Panc1 (cell line): Measurements from ENCODE around the gene HNRNPUL1. TPM values are rescaled to one million over a fixed set of nuclear protein-coding genes. Genes with fewer than 3 reads are reported as not detected.
"Not testable (repeated sequence)": the region's sequence is repeated elsewhere in the genome, so short reads cannot be mapped to it uniquely, and the experiment has no call there.

Experiments used
- ATAC-seq: fragments of 200-7000 bp; cut with Tn5 transposase; 2 replicates; pipeline ENCODE4 v1.9.1; 2020; ENCODE audit warnings: mild to moderate bottlenecking, moderate library complexity
- BruUV-seq: library from RNA; stranded (reverse); fragments of 400-500 nt; replicated peaks from 2 replicates; lab custom pipeline; 2021; lab: Mats Ljungman, UMichigan
- CTCF ChIA-PET: fragments of 300-600 bp; sonication (Branson Sonifier 250); formaldehyde crosslinking; loops from one replicate; lab custom pipeline; 2022; ENCODE audit warnings: antibody characterized with exemption; lab: Charles Lee
- POLR2A ChIA-PET: fragments of 300-600 bp; sonication (Branson Sonifier 250); formaldehyde crosslinking; loops from one replicate; lab custom pipeline; 2022; ENCODE audit warnings: antibody characterized with exemption; lab: Charles Lee
- DNase-seq: peaks from one replicate; pipeline ENCODE4 v3.0.0-alpha.2; 2010; ENCODE audit warnings: low read depth, low spot score
- H3K27ac ChIP-seq: 2 replicates; pipeline ENCODE4 v1.5.1; 2011; ENCODE audit warnings: mild to moderate bottlenecking, low read length, inconsistent platforms
- H3K27me3 ChIP-seq: fragments of 200-500 bp; sonication (Bioruptor generic); 2 replicates; pipeline ENCODE4 v1.6.0; 2014; ENCODE audit warnings: low read length, inconsistent platforms; ENCODE audit not compliant: control insufficient read depth, insufficient read depth
- H3K36me3 ChIP-seq: fragments of 200-500 bp; sonication (Bioruptor generic); 2 replicates; pipeline ENCODE4 v1.5.1; 2014; ENCODE audit warnings: inconsistent platforms, mild to moderate bottlenecking, low read length, moderate library complexity; ENCODE audit not compliant: control insufficient read depth, insufficient read depth
- H3K4me1 ChIP-seq: 2 replicates; pipeline ENCODE4 v1.5.1; 2011; ENCODE audit warnings: inconsistent platforms, mild to moderate bottlenecking, low read length, moderate library complexity; ENCODE audit not compliant: control insufficient read depth, insufficient read depth
- H3K4me3 ChIP-seq, 2 experiments: 2 replicates each; pipeline ENCODE4 v1.5.1; 2011 to 2012; ENCODE audit warnings: low read depth in 2 of 2, low read length in 2 of 2, mild to moderate bottlenecking in 2 of 2, inconsistent platforms in 1 of 2, moderate library complexity in 1 of 2
- H3K9me3 ChIP-seq: fragments of 200-500 bp; sonication (Bioruptor generic); 2 replicates; pipeline ENCODE4 v1.5.1; 2014; ENCODE audit warnings: low read depth, mild to moderate bottlenecking, inconsistent platforms, low read length, moderate library complexity; ENCODE audit not compliant: control insufficient read depth, insufficient read depth
- CTCF ChIP-seq: fragments of 450-650 bp; IDR thresholded peaks from 2 replicates; pipeline ENCODE4 v1.5.1; 2017; ENCODE audit warnings: mild to moderate bottlenecking
- POLR2AphosphoS5 ChIP-seq: IDR thresholded peaks from 2 replicates; pipeline ENCODE4 v1.6.1; 2012; ENCODE audit warnings: mild to moderate bottlenecking, low read depth, low read length, moderate library complexity
- SIN3A ChIP-seq: IDR thresholded peaks from 2 replicates; pipeline ENCODE4 v1.6.1; 2012; ENCODE audit warnings: low read depth, mild to moderate bottlenecking, low read length, moderate library complexity, borderline replicate concordance; ENCODE audit not compliant: insufficient read depth
- TCF7L2 ChIP-seq: IDR thresholded peaks from 2 replicates; pipeline ENCODE4 v1.6.1; 2011; ENCODE audit warnings: mild to moderate bottlenecking, low read depth, low read length, inconsistent platforms
- in situ Hi-C: cut with HindIII; loops from 2 replicates; pipeline ENCODE4 v1.10.0; 2016; ENCODE audit warnings: low sequenced_read_pairs, low pct_unique_long_range_greater_than_20kb
- intact Hi-C: fragments of 100-400 bp; cut with micrococcal nuclease; formaldehyde crosslinking; loops from one replicate; pipeline ENCODE4 v1.10.0; 2022; ENCODE audit not compliant: unreplicated experiment
- total RNA-seq: library from RNA; stranded (reverse); gene quantifications from one replicate; pipeline ENCODE4 v1.2.1, GENCODE V29; 2021; ENCODE audit not compliant: unreplicated experiment
- TF ChIP-seq, protein P1 (sequence below), 2 experiments: IDR thresholded peaks; 2 replicates each; pipeline ENCODE4 v1.6.1; 2011 to 2012; ENCODE audit warnings: low read depth in 2 of 2, control low read depth in 1 of 2, low read length in 1 of 2, mild to moderate bottlenecking in 1 of 2, moderate library complexity in 1 of 2; ENCODE audit not compliant: insufficient read depth in 1 of 2

The HNRNPUL1 gene
- total RNA-seq, 1 experiment from 2014 or later = 183 TPM

- no peaks in the 10 kb centered on the region for H3K4me1 ChIP-seq
- ChIA-PET POLR2A (no interaction called here), CTCF (no interaction called here)
- H3K27ac ChIP-seq = no peak overlapping the region
- no peaks in the 10 kb centered on the region for H3K9me3 ChIP-seq
- BruUV-seq = no TSS peak
- intact Hi-C loops = no loop called here
- TF ChIP-seq TCF7L2 (no peak), SIN3A (no peak), POLR2AphosphoS5 (no peak), CTCF (no peak)
- TF ChIP-seq, protein P1, sequence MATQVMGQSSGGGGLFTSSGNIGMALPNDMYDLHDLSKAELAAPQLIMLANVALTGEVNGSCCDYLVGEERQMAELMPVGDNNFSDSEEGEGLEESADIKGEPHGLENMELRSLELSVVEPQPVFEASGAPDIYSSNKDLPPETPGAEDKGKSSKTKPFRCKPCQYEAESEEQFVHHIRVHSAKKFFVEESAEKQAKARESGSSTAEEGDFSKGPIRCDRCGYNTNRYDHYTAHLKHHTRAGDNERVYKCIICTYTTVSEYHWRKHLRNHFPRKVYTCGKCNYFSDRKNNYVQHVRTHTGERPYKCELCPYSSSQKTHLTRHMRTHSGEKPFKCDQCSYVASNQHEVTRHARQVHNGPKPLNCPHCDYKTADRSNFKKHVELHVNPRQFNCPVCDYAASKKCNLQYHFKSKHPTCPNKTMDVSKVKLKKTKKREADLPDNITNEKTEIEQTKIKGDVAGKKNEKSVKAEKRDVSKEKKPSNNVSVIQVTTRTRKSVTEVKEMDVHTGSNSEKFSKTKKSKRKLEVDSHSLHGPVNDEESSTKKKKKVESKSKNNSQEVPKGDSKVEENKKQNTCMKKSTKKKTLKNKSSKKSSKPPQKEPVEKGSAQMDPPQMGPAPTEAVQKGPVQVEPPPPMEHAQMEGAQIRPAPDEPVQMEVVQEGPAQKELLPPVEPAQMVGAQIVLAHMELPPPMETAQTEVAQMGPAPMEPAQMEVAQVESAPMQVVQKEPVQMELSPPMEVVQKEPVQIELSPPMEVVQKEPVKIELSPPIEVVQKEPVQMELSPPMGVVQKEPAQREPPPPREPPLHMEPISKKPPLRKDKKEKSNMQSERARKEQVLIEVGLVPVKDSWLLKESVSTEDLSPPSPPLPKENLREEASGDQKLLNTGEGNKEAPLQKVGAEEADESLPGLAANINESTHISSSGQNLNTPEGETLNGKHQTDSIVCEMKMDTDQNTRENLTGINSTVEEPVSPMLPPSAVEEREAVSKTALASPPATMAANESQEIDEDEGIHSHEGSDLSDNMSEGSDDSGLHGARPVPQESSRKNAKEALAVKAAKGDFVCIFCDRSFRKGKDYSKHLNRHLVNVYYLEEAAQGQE (IDR thresholded peaks at IDR 0.05; ENCODE audit: insufficient read depth in 1 of 2, low read depth in 2 of 2, low read length in 1 of 2) = no peak
- DNase-seq (no peak), ATAC-seq (no peak)
- no peaks in the 10 kb centered on the region for H3K27me3 ChIP-seq
- H3K36me3 ChIP-seq = peaks cover 29% of the 10 kb centered on the region
- H3K4me3 ChIP-seq = no peak overlapping the region
- in situ Hi-C loops = no loop called here
Measured at GRCh38 chr19:41278478-41278877, 14.3 kb downstream of the HNRNPUL1 start.

DNA sequence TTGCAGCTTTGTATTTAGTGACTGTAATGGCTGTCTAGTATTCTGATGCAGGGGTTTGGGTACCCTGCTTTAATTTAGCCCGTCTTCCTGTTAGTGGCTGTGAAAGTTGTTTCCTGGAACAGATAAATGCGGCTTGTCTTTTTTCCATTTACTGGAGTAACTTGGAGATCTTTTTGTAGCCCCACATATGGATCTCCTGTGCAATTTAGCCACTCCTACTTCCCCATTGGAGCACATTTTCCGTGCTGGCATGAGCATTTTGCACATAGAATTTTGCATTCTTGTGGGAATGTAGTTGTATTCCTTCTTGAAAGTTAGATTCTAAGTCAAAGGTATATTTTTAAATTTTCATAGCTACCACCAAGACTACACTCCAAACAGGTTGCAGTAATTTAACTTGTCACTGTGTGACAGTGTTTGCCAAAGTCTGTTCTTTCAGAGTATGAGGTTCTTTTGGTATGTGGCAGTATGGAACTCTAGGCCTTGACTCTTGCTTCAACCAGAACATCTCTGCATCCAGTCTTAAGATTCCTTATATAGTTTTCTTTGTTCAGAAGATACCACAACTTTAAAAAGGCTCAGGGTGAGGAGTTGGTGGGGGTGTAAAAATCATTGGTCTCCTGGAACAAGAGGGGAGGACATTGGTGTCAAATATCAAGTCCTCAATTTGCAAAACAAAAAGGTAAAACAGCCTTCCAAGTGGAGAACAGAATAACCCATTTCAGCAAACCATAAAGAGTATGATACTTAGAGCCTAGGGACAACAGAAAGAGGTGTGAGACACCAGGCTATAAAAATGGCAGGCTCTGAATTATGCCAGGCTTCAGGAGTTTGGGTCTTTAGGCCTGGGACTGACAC, 24.7 kb downstream of the HNRNPUL1 start:
- Histone ChIP-seq H3K27me3 (no peaks in the 10 kb centered on the region), H3K9me3 (no peaks in the 10 kb centered on the region), H3K4me3 (no peak overlapping the region), H3K27ac (no peak overlapping the region), H3K36me3 (peaks cover 18% of the 10 kb centered on the region), H3K4me1 (no peaks in the 10 kb centered on the region)
- BruUV-seq = no TSS peak
- CTCF ChIA-PET = no interaction called here
- intact Hi-C loops = no loop called here
- ATAC-seq (no peak), DNase-seq (no peak)
- TF ChIP-seq POLR2AphosphoS5 = no peak
- no peak for TF ChIP-seq CTCF
- TF ChIP-seq, protein P1 (IDR thresholded peaks at IDR 0.05; ENCODE audit: insufficient read depth in 1 of 2, low read depth in 2 of 2, low read length in 1 of 2) = no peak
- no peak for TF ChIP-seq SIN3A
- TF ChIP-seq TCF7L2 = no peak
- in situ Hi-C loops = no loop called here
- POLR2A ChIA-PET = no interaction called here

- in situ Hi-C loops, intact Hi-C loops, H3K4me3 ChIP-seq, H3K9me3 ChIP-seq, H3K27ac ChIP-seq, DNase-seq, BruUV-seq, POLR2A ChIA-PET, H3K4me1 ChIP-seq, CTCF ChIA-PET, H3K27me3 ChIP-seq, ATAC-seq: not testable (repeated sequence)
- peaks cover 20% of the 10 kb centered on the region for H3K36me3 ChIP-seq
Measured at GRCh38 chr19:41289814-41290213, 25.6 kb downstream of the HNRNPUL1 start.
